Measurements from ENCODE around the gene DENND1A.

Gene DENND1A

GRCh38 chr9:123353984-123354591, 575.8 kb downstream of the DENND1A start:
- Histone ChIP-seq H3K4me1 (ENCODE audit: insufficient read depth, low read length, poor library complexity, severe bottlenecking) (peaks cover 22% of the 10 kb centered on the region), H3K9me3 (ENCODE audit: insufficient read depth, low read depth, low read length) (no peaks in the 10 kb centered on the region), H3K4me3 (ENCODE audit: low read length, poor library complexity, severe bottlenecking) (no peak overlapping the region), H3K9me2 (replicated peaks; ENCODE audit: low read depth, low read length) (no peaks in the 10 kb centered on the region), H2AFZ (ENCODE audit: low read length) (no peak overlapping the region), H3K9ac (ENCODE audit: low read depth, low read length, poor library complexity, severe bottlenecking) (no peak overlapping the region), H4K20me1 (ENCODE audit: insufficient read depth, low read length, poor library complexity, severe bottlenecking) (no peaks in the 10 kb centered on the region), H3K79me2 (ENCODE audit: insufficient read depth, low read length) (no peaks in the 10 kb centered on the region), H3F3A (ENCODE audit: low read depth) (no peaks in the 10 kb centered on the region), H3K27me3 (ENCODE audit: insufficient read depth, low read length, poor library complexity, severe bottlenecking) (no peaks in the 10 kb centered on the region), H3K36me3 (ENCODE audit: insufficient read depth, low read length) (no peaks in the 10 kb centered on the region), H3K4me2 (ENCODE audit: low read depth, low read length, poor library complexity, severe bottlenecking) (no peak overlapping the region)
- TF ChIP-seq CTCF (conservative IDR thresholded peaks at IDR 0.05; ENCODE audit: low read length), result peak; percentile 95
- TF ChIP-seq EZH2phosphoT487 (IDR thresholded peaks at IDR 0.05; ENCODE audit: borderline replicate concordance), result no peak

GRCh38 chr9:123353041-123353440, 576.9 kb downstream of the DENND1A start:
- TF ChIP-seq EZH2phosphoT487 (IDR thresholded peaks at IDR 0.05; ENCODE audit: borderline replicate concordance), result no peak
- Histone ChIP-seq H3K4me3 (ENCODE audit: low read length, poor library complexity, severe bottlenecking) (no peak overlapping the region), H3F3A (ENCODE audit: low read depth) (no peaks in the 10 kb centered on the region), H3K9me3 (ENCODE audit: insufficient read depth, low read depth, low read length) (no peaks in the 10 kb centered on the region), H3K36me3 (ENCODE audit: insufficient read depth, low read length) (no peaks in the 10 kb centered on the region), H2AFZ (ENCODE audit: low read length) (no peak overlapping the region), H3K4me1 (ENCODE audit: insufficient read depth, low read length, poor library complexity, severe bottlenecking) (peaks cover 12% of the 10 kb centered on the region), H3K4me2 (ENCODE audit: low read depth, low read length, poor library complexity, severe bottlenecking) (no peak overlapping the region), H3K27me3 (ENCODE audit: insufficient read depth, low read length, poor library complexity, severe bottlenecking) (no peaks in the 10 kb centered on the region), H3K9me2 (replicated peaks; ENCODE audit: low read depth, low read length) (no peaks in the 10 kb centered on the region), H4K20me1 (ENCODE audit: insufficient read depth, low read length, poor library complexity, severe bottlenecking) (no peaks in the 10 kb centered on the region), H3K79me2 (ENCODE audit: insufficient read depth, low read length) (no peaks in the 10 kb centered on the region), H3K9ac (ENCODE audit: low read depth, low read length, poor library complexity, severe bottlenecking) (no peak overlapping the region)

GRCh38 chr9:123350590-123351310, 579.2 kb downstream of the DENND1A start:
- Histone ChIP-seq H3K36me3 (ENCODE audit: insufficient read depth, low read length) (no peaks in the 10 kb centered on the region), H3K9me2 (replicated peaks; ENCODE audit: low read depth, low read length) (no peaks in the 10 kb centered on the region), H4K20me1 (ENCODE audit: insufficient read depth, low read length, poor library complexity, severe bottlenecking) (no peaks in the 10 kb centered on the region), H3K9ac (ENCODE audit: low read depth, low read length, poor library complexity, severe bottlenecking) (no peak overlapping the region), H3F3A (ENCODE audit: low read depth) (no peaks in the 10 kb centered on the region), H3K27me3 (ENCODE audit: insufficient read depth, low read length, poor library complexity, severe bottlenecking) (no peaks in the 10 kb centered on the region), H3K4me3 (ENCODE audit: low read length, poor library complexity, severe bottlenecking) (no peak overlapping the region), H3K79me2 (ENCODE audit: insufficient read depth, low read length) (no peaks in the 10 kb centered on the region), H3K4me2 (ENCODE audit: low read depth, low read length, poor library complexity, severe bottlenecking) (no peak overlapping the region), H3K9me3 (ENCODE audit: insufficient read depth, low read depth, low read length) (no peaks in the 10 kb centered on the region), H2AFZ (ENCODE audit: low read length) (no peak overlapping the region), H3K4me1 (ENCODE audit: insufficient read depth, low read length, poor library complexity, severe bottlenecking) (no peaks in the 10 kb centered on the region)
- TF ChIP-seq CTCF (conservative IDR thresholded peaks at IDR 0.05; ENCODE audit: low read length) (no peak), EZH2phosphoT487 (IDR thresholded peaks at IDR 0.05; ENCODE audit: borderline replicate concordance) (no peak)
